GM21528 (cell line): ENCODE data around the gene MLF1.

Experiments used
- ATAC-seq: cut with Tn5 transposase; IDR thresholded peaks from one replicate; pipeline ENCODE4 v1.9.1; 2021; ENCODE audit warnings: mild to moderate bottlenecking, moderate library complexity; ENCODE audit not compliant: unreplicated experiment, low FRiP score

Gene MLF1

DNA sequence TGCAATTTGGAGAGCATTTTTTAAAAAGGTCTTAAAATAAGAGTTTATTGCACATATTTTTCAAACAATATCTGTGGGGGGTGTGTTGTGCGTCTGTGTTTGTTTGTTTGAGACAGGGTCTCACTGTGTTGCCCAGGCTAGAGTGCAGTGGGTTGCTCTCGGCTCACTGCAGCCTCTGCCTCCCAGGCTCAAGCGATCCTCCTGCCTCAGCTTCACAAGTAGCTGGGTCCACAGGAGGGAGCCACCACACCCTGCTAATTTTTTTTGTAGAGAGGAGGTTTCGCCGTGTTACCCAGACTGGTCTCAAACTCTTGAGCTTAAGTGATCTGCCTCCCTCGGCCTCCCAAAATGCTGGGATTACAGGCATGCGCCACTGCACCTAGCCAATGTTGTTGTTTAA, 2.7 kb downstream of the MLF1 start:
- no peak for ATAC-seq

DNA sequence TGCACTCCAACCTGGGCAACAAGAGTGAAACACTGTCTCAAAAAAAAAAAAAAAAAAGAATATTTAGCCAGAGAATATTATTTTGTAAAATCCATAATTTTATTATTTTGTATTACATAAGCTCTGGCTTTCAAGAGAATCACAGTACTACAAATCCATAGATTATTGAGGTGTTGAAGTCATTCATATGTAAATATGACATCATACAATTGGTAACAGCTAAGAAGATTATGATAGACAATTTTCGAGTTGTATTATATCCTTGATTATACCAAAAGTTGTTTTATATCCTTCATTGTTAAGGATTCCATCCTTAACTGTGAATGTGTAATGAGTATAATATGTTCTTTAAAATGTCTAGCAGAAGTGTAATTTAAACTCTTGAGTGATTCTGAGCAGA, 3.7 kb downstream of the MLF1 start:
- no peak for ATAC-seq

DNA sequence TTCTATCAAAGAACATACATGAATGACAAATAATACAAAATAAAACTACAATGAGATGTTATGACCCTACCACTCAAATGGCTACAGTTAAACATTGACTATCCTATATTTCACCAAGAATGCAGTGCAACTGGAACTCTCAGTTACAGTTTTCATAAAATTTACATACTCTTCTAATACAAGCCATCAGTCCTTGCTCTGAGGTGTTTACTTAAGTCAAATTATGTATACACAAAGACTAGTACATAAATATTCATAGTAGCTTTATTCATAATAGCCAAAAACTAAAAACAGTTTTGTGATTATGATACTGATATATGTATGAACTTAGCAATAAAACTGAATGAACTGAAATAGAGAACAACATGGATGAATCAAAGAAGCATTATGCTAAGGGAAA, 19.2 kb downstream of the MLF1 start:
- ATAC-seq, result no peak

DNA sequence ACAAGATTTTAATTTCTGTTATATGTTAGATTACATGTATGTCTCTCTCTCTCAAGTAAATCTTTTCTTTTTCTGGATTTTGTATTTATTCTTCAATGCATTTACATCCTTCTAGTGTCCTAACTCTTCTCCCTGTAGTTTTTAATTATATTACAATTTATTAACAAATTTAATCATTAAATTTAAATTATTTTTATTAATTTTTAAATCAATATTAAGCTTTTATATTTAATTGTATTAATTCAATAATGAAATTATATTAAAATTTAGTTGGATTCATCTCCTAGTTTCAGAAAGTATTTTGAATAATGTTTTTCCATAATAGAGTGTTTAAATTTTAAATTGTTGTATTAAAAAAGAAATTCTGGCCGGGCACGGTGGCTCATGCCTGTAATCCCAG, 29.8 kb downstream of the MLF1 start:
- no peak for ATAC-seq

DNA sequence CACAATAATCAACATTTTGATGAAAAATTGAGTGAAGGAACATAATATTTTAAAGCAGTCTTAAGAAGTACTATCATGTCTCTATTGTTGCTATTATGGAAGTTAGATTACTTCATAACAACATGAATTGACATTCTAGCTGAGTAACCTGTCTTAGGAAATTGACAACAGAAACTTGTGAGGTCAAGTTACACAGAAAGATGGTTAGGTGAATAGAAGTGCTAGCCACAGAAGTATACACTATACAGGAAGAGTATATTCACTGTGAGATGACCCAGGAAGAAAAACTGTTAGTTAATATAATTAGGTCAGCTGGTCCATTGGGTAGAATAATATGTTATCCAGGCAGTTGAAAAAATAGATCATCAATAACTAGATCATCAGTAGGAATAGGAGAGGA, 31.2 kb downstream of the MLF1 start:
- ATAC-seq, result no peak

DNA sequence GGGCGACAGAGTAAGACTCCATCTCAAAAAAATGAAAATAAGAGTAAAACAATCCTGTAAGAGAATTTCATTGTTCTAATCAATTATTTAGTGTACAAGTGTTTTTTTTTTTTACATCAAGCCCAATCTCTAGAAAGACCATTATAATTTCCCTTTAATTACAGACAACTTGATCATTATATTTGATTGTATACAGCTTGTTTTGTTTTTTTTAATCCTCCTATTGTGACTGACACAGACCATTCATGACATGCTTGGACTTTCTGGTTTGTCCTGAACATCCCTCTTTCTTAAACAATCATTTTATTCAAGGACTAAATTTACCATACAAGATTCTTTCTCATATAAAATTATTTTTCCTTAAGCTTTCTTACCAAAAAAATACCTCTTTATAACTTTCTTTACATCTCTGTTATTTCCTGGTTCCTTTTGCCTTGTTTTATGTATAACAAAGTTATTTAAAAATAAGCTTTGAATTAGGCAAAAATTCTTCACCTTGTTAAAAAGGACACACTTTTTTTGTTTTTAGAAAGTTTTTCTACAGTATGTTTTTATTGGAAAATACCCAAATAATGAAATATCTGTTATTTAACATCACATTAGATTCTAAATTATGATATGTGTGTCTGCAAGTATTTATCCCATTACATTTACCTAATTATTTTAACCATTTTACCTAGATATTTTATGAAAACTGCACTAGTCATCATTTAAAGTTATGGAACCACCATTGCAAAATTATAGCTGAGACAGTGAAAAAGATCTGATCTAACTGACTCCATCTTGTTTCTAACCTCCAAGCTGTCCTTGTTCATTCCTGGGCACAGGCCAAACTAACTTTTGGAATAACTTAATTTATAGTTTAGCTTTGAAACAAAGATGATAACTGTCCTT, 47.2 kb downstream of the MLF1 start:
- ATAC-seq, result no peak

GRCh38 chr3:158625881-158626280, 54.9 kb downstream of the MLF1 start:
- no peak for ATAC-seq

DNA sequence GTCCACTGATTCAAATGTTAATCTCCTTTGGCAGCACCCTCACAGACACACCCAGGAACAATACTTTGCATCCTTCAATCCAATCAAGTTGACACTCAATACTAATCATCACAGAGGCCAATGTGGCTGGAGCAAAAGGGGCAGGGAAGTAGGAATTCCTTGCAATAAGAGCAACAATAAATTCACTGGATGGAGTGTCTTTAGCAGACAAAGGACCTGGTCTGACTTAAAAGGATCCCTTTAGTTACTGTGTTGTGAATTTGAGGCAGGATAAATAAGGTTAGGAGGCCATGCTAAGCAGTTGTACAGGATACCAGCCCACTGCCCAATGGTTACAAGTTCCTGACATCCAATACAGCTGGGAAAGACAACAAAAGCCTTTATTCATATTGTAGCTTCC, 61.0 kb downstream of the MLF1 start:
- no peak for ATAC-seq

DNA sequence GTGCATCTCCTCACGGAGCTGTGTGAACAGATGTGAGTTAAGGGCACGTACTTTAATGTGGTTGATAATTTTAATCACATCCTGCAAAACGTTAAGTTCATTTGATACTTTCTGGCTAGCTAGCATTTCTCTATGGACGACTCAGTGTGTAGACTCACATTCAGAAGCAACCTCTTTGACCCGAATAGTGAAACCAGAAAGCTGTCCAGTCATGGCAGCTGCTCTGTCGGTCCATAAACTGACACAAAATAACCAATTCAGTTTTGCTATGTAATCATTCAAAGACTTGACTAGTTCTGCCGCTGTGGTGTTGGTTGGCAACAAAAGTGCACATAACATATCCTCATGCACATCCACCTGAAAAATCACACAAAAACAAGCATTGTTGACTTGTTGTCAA, 69.7 kb downstream of the MLF1 start:
- ATAC-seq, result no peak

- no peak for ATAC-seq
Measured at GRCh38 chr3:158642005-158642404, 71.0 kb downstream of the MLF1 start.

GRCh38 chr3:158642474-158643210, 71.6 kb downstream of the MLF1 start:
- no peak for ATAC-seq

DNA sequence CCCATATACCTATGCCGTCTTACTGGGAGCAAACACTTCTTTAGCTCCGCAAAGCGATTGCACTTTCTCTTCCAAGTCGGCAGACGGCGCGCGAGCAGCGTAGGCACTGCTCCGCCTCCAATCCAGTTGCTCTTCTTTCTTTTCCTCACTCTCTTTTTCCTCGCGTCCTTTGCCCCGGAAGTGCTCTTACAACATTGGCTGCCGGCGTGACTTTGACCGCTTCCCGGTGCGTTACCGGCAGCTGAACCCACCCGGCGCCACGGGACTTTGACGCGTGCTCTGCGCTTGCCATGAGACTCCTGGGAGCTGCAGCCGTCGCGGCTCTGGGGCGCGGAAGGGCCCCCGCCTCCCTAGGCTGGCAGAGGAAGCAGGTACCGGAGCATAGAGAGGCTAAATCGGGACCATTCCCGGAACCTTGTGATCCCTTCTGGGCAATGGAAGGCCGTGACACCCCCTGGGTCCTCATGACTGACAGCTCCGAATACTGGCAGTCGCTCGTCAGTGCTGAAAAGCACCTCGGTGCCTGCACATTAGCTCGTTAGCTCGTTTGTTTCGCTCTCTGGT, 73.4 kb downstream of the MLF1 start, which contains the start of gene GFM1:
Gene GFM1, plus strand, starts transcription at position 183 of the 564 bp plus-strand sequence. Its CDS starts 108 bp downstream, at position 291.
- peak; percentile 99 for ATAC-seq

GRCh38 chr3:158649791-158650190, 78.8 kb downstream of the MLF1 start:
- no peak for ATAC-seq

DNA sequence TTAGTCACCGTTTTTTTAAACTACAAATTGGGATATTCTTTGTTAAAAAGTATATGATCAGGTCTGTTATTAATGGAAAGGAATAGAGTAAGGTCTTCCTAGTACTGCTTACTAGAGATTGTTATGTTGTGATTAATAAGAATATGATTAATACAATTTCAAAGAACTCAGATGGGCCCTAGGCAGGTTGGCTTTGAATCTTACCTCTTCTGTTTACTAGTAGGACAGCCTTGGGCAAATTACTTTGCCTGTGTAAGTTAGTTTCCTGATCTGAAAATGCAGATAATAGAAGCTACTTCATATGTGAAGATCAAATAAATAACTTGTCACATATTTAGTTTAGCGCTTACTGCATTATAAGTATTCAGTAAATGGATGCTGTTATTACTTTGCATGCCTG, 80.2 kb downstream of the MLF1 start:
- no peak for ATAC-seq

DNA sequence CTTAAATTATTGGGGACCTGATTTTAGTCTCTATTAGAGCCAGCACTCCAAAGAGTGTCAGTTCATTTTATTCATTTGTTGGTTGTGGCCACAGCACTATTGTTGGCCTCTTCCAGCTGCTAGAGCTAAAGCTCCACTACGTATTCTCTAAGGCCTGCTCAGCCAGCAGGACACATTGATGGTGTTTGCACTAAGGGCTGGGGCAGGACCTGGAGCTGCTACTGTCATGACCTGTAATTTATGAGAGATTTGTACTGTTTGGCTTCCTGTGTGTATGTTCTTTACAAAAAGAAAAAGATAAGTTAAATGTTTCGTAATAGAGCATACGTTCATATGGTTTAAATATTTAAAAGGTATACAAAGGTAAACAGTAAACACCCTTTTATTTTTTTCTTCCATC, 81.5 kb downstream of the MLF1 start:
- no peak for ATAC-seq
